ENCODE results near the gene CD8B.
"Not testable (repeated sequence)": the region's sequence is repeated elsewhere in the genome, so short reads cannot be mapped to it uniquely, and the experiment has no call there.

The CD8B gene

GRCh38 chr2:86861628-86862379 lies at the start of gene CD8B:
Gene CD8B (minus strand): TSS chr2:86861886. CDS start chr2:86861865, 21 bp downstream.
- not testable (repeated sequence) for DNase-seq

- DNase-seq = not testable (repeated sequence)
Observed at GRCh38 chr2:86905868-86906267, 44.2 kb upstream of the CD8B start.

- not testable (repeated sequence) for DNase-seq
Observed at GRCh38 chr2:86900687-86901086, 39.0 kb upstream of the CD8B start.

- not testable (repeated sequence) for DNase-seq
Observed at GRCh38 chr2:86886026-86886425, 24.3 kb upstream of the CD8B start.

- DNase-seq = not testable (repeated sequence)
Observed at GRCh38 chr2:86882865-86883264, 21.2 kb upstream of the CD8B start.

- DNase-seq = not testable (repeated sequence)
Observed at GRCh38 chr2:86882118-86882665, 20.5 kb upstream of the CD8B start.

GRCh38 chr2:86878986-86879385 lies 17.3 kb upstream of the CD8B start:
- not testable (repeated sequence) for DNase-seq

GRCh38 chr2:86870941-86871340 lies 9.3 kb upstream of the CD8B start:
- not testable (repeated sequence) for DNase-seq

GRCh38 chr2:86868895-86869468 lies 7.3 kb upstream of the CD8B start:
- not testable (repeated sequence) for DNase-seq

GRCh38 chr2:86862380-86862703 lies 656 bp upstream of the CD8B start:
- not testable (repeated sequence) for DNase-seq

- not testable (repeated sequence) for DNase-seq
Observed at GRCh38 chr2:86861175-86861574, 511 bp downstream of the CD8B start.

GRCh38 chr2:86860573-86860972 lies 1.1 kb downstream of the CD8B start:
- DNase-seq = not testable (repeated sequence)

- DNase-seq = not testable (repeated sequence)
Observed at GRCh38 chr2:86857688-86858087, 4.0 kb downstream of the CD8B start.

- not testable (repeated sequence) for DNase-seq
Observed at GRCh38 chr2:86856498-86856897, 5.2 kb downstream of the CD8B start.

- not testable (repeated sequence) for DNase-seq
Observed at GRCh38 chr2:86855981-86856380, 5.7 kb downstream of the CD8B start.

GRCh38 chr2:86851581-86851980 lies 10.1 kb downstream of the CD8B start:
- DNase-seq = not testable (repeated sequence)

- DNase-seq = not testable (repeated sequence)
Observed at GRCh38 chr2:86842607-86843234, 19.0 kb downstream of the CD8B start.

GRCh38 chr2:86841330-86841729 lies 20.4 kb downstream of the CD8B start:
- DNase-seq = not testable (repeated sequence)

- not testable (repeated sequence) for DNase-seq
Observed at GRCh38 chr2:86839871-86840548, 21.7 kb downstream of the CD8B start.

GRCh38 chr2:86839455-86839854 lies 22.2 kb downstream of the CD8B start:
- DNase-seq = not testable (repeated sequence)

- not testable (repeated sequence) for DNase-seq
Observed at GRCh38 chr2:86837714-86838113, 24.0 kb downstream of the CD8B start.

- DNase-seq = peak; percentile 78
Observed at GRCh38 chr2:86836915-86837695, 24.6 kb downstream of the CD8B start.
